Stomach (tissue), 4 donors: ENCODE results near the gene FAM111A.

Source experiments
- CTCF ChIP-seq, 7 experiments: fragments of 450-650 bp in 4 of 7; fragments of 200-600 bp in 3 of 7; sonication (generic) in 3 of 7; IDR thresholded peaks; one replicate each; pipeline ENCODE4 v1.5.1; 2016 to 2019; ENCODE audit warnings: antibody characterized with exemption in 7 of 7, control low read depth in 2 of 7, mild to moderate bottlenecking in 1 of 7
- POLR2A ChIP-seq, 4 donors: fragments of 450-650 bp; IDR thresholded peaks; one replicate each; pipeline ENCODE4 v1.6.1; 2016; ENCODE audit warnings: antibody characterized with exemption in 4 of 4, control low read depth in 2 of 4, mild to moderate bottlenecking in 1 of 4, moderate library complexity in 1 of 4
- POLR2AphosphoS5 ChIP-seq, 3 donors: sonication (generic); formaldehyde crosslinking; IDR thresholded peaks; one replicate each; pipeline ENCODE4 v1.6.1; 2016; ENCODE audit warnings: antibody characterized with exemption in 3 of 3

- no peak for TF ChIP-seq CTCF (IDR thresholded peaks at IDR 0.05)
- no peak for TF ChIP-seq POLR2A (IDR thresholded peaks at IDR 0.05)
- no peak for TF ChIP-seq POLR2AphosphoS5 (IDR thresholded peaks at IDR 0.05)
Measured at GRCh38 chr11:59180168-59180776, 37.6 kb downstream of the FAM111A start.
